HG03342 (cell line): Measurements from ENCODE around the gene GLT1D1.
A peak's percentile ranks its signal among the peaks of the same experiment; 100 is the strongest.

Source experiments
- ATAC-seq: cut with Tn5 transposase; IDR thresholded peaks from one replicate; pipeline ENCODE4 v1.9.1; 2021; ENCODE audit warnings: mild to moderate bottlenecking, moderate library complexity; ENCODE audit not compliant: unreplicated experiment

GLT1D1 gene

DNA sequence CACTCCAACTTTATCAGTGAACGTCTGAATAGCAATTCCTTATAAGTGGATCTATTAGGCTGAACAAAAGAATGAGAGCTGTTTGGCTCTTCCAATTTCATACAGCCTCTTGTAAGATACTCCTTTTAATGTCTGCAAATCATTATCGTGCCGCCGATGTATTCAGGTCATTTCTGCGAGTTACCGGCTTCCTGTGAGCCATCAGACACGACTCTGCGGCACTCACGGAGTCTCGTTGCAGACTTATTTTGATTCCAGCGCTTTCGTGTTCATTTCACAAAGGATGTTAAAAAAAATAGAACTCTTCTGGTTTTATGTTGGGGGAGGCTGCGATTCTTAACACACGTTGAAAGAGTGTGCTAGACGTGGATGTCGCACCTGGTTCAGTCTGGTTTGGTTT, 106.6 kb downstream of the GLT1D1 start:
- ATAC-seq: no peak

DNA sequence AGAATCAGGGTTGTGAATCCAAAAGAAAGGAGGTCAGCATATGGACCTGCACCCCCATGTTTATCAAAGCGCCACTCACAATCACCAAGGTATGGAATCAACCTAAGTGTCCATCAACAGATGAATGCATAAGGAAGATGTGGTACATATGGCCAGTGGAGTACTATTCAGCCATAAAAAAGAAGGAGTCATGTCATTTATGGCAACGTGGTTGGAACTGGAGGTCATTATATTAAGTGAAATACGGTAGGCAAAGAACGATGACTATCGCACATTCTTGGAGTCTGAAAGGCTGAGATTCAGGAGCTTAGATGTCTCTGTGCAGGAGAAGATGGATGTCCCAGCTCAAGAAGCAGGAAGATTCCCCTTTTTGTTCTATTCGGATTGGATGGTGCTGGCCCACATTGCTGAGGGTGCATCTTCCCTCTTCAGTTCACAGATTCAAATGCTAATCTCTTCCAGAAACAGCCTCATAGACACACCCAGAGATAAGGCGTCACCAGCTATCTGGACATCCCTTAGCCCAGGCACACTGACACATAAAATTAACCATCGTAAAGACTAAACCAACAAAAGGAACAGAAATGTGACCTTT, 108.1 kb downstream of the GLT1D1 start:
- ATAC-seq: no peak

DNA sequence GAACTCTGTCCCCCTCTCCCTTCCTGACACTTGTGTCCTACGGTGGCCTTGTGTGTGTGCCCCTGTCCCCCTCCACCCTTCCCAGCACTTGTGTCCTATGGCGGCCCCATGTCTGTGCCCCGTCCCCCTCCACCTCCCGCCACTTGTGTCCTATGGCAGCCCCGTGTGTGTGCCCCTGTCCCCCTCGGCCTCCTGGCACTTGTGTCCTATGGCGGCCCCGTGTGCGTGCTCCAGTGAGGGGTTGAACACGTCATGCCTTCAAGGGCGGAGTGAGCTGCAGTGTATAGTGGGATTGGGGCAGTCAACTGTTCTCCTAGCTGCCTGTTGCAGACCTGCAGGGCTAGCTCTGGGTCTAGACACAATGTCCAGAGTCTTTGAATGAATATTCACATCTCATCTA, 108.7 kb downstream of the GLT1D1 start:
- ATAC-seq: no peak

DNA sequence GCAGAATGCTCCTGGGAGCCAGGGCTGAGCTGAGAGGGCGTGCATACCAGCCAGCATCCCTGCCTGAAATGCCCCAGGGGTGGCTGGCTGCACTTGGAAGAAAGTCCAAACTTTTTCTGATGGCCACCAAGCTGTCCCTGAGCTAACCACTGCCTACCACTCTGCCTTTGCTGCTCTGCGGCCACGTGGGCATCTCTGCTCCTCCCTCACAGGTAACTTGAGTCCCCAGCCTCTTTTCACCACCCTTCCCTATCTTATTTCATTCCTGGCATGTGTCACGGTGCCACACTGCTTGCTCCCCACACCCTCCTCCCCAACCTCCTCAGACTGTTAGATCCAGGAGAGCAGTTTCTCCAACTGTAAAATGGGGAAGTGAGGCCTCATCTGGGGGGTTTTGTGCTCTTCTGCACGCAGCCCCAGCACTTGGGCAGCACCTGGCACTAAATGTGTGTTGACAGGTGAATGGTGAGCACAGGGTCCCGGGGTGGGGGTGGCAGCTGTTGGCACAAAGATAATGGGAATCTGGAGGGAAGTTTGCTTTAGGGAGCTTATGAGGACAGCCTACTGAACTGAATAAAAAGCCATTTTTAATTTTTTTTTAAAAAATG, 113.0 kb downstream of the GLT1D1 start:
- no peak for ATAC-seq

DNA sequence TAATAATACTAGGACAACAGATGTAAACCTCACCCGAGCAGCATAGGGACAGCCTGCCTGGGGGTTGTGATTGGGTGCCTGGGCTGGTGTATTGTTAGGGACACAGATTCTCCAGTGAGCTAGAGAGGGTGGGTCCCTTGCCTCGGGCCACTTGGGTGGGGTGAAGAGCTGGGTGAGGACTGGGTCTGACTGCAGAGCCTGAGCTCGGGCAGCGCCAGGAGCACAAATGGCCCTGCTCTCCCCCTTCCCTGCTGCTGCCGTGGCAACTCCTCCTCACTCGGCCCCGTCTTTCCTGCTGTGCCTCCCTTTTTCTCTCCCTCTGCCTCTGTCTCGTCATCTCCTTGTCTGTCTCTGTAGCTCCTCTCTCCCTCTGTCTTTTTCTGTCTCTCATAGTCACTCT, 115.4 kb downstream of the GLT1D1 start:
- ATAC-seq: no peak

DNA sequence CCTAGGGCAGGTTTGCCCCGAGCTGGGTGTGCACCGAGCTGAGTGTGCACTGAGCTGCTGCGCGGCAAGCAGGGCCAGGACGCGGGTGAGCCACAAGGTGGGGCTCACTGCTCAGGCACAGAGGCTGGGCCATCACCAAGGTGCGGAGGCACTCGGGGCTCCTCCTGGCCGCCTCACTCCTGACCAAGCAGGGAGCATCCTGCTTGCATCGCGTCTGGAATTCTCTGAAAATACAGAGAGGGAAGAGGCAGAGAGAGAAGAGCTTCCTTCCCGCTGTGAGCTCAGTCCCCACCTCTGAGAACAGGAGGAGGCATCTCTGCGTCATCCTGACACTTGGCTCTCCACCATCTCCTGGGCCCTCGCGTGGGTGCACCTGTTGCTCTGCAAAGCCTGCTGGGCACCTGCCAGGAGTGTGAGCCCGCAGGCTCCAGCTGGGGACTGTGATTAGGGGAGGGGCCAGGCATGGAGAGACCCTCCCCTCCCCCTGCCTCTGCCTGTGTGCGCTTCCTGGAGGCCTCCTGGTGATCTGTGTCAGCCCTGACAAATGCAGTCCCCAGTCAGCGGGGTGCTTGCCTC, 116.3 kb downstream of the GLT1D1 start:
- peak; percentile 83 for ATAC-seq

DNA sequence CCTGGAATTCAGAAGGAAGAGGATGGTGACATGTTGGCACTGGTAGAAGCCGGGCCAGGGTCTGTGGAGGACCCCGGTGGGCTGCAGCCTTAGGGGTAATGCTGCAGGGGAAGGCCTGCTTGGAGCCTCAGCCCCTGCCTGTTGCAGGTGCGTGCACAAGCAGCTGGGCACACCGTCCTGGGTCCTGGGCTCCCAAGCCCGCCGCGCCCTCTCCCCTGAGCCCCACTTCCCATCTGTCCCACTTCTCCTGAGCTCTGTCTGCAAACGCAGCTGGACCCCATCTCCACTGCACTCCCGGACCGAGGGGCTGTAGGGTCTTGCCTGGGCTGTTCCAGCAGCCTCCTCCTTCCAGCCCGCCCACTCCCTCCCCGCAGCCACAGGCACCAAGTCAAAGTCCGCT, 116.8 kb downstream of the GLT1D1 start:
- no peak for ATAC-seq

DNA sequence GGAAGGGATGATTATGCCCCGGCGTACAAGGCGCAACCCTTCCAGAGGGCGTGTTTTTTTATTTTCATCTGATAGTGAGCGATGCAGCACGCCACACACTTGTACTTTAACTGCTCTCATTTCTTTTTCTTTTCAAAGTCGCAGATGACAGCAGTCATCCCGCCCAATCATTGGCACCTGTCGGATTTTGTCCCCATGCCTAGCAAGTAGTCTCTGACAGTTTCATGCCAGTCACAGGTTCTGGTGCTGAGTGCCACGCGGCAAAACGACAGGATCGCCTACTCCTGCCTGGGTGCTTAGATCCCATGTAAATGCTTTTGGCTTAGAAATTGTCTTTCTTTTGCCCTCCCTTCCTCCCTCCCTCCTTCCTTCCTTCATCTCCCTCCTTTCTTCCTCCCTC, 117.7 kb downstream of the GLT1D1 start:
- ATAC-seq: no peak

DNA sequence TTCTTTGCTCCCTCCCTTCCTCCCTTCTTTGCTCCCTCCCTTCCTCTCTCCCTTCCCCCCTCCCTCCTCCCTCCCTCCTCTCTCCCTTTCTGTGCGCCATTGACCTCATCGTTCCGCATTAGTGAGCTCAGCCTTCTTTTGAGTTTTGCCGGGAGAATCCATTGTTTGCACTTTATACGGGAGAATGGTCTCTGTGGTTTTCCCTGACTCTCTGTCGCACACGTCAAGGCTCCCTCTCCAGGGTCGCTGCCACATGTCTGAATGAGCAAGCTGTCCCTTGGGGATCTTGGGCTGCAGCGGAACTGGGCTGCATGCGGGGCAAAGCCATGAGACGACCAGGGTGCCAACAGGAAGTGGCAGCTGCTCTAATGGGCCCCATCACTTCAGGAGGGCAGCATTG, 118.5 kb downstream of the GLT1D1 start:
- ATAC-seq: no peak

DNA sequence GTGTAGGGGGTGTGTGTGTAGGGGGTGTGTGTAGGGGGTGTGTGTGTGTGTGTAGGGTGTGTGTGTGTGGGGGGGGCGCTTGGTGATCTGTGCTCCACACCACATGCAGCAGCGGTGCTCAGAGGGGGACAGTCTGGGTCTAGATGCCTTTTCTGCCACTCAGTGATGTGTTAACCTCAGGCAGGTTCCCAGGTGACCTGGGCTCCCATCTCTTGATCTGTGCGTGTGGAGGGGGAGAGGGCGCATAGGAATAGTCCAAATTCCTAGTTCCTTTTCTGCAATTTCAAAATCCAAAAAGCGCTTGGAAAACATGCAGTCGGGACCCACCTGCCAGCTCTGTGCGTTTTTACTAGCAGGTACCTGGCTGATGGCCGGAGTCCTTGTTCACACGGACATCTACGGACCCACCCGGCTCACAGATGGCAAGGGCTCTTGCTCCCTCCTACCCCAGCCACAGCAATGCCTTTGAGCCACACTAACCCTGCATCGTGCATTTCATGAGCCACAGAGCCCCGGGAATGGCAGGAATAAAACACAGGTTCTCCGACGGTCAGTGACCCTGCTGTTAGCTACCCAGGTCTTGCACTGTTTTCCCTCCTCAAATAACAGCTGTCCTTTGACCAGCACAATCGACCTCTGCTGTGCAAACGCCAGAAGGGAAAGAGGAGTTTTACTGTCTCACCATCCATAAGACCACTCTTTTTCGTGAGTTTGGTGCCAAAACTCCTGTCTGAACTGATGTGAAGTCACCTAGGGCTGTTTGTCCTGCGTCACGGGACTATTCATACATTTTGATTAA, 120.8 kb downstream of the GLT1D1 start:
- ATAC-seq: no peak

DNA sequence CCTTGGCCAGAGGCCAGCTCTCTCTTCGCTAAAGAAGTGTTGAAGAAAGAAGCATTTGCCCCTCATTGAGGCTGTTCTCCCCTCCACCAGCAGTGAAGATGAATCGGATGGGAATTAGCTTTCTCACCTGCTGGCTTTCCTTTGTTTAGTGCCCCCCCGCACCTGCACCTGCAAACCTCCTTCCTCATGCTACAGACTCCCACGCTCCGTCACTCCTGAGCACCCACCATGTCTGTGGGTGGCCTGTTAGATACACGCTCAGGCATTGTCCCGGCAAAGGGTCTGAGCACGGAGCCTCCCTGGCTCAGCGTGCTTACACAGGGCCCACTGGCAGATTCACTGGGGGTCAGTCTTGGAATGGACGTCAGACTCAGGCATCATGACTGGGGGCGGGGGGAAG, 121.6 kb downstream of the GLT1D1 start:
- ATAC-seq: no peak

DNA sequence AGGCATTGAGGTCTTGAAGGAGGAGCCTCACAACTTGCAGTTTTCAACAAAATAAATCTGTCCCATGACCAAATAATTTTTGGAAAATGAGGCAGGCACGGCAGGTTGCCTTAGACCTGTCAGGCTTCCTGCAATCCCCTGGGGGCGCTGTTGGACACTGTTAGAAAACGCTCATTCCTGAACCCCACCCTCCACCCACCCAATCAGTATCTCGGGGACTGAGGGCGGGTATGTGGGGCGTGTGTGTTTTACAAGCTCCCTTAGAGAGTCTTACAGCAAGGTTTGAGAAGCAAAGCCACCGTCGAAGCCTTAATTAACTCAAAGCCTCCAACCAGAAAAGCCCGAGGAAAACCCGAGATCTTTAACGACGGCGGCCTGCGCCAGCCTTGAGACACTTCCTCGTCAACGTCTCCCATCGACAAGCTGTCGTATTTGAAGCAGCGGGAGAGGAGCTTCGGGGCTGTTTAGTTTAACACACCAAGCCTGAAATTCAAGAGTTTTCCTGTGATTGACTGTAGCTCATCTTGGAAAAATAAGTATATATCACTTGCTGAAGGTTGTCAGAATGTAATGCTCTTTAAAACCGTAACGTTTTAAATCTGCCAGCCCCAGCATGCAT, 123.0 kb downstream of the GLT1D1 start:
- no peak for ATAC-seq

DNA sequence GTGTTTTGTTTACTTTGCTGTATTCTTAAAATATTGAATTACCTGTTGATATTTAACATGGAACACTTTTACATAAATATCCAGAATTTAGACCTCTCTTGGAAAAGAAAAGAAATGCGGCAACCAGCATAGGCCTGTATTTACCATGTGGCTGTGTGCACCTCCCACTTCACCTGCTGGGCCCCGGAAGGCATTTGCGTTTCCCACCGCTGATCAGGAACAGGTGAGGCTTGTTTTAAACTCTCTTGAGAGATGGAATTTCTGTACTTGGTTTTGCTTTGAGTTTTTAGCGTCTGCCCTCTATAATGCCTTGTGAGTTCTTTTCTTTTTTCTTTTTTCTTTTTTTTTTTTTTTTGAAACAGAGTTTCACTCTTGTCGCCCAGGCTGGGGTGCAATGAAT, 124.2 kb downstream of the GLT1D1 start:
- ATAC-seq: no peak

DNA sequence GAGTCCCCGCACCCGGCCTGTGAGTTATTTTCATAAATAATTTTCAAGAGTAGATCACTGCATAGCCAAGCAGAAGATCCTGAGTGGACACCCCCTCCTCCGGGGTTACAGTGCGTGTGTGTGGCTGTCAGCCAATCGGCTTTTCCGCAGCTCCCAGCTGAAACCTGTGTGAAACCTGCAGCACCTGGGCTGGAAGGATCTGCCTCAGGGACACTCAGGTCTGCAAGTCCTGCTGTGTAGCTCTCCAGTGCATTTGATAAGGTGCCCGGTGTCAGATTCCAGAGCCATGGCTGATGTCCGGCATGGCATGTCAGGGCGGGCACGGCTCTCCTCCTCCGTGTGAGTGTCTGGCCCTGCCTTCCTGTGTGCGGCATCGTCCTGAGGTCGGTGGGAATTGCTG, 124.8 kb downstream of the GLT1D1 start:
- ATAC-seq: no peak

DNA sequence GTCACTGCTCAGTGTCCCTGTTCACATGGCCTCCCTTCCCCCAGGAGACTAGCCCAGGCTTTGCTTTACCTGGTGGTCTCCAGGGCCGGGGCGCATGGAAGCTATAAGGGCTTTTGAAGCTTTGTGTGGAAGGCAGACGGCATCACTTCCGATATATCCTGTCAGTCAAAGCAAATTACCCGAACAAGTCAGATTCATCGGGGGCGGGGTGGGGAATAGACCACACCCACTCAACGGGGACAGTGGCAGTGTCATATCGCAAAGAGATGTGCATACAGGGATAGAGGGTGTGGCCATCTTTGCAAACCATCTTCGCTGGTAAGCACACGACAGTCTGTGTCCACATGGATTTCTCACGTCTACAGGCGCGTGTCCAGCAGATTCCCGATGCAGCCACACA, 127.3 kb downstream of the GLT1D1 start:
- ATAC-seq: no peak

DNA sequence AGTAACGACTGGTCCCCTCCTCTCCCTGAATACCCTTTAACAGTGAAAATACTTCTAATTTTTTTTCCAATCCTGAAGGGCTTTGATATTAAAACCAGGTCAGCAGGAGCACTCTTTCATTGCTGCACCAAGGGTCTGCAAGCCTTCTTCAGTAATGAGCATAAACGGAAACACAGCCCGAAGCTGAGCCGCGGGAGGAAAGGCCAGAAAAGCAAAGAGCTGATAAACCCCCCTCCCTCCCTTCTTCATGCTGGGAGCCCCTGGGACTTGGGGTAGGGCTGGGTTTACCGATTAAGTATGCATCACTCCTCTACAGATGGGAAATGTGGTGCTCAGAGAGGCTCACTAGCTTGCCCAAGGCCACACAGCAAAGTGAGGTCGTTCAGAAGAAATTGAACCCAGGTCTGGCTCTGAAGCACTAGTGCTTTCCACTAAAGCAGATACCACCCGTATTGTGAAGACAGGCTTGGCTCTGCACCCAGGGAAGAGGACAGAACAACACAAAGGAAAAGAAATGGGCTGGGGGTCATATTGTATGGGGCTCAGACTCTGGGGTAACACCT, 128.8 kb downstream of the GLT1D1 start:
- no peak for ATAC-seq

DNA sequence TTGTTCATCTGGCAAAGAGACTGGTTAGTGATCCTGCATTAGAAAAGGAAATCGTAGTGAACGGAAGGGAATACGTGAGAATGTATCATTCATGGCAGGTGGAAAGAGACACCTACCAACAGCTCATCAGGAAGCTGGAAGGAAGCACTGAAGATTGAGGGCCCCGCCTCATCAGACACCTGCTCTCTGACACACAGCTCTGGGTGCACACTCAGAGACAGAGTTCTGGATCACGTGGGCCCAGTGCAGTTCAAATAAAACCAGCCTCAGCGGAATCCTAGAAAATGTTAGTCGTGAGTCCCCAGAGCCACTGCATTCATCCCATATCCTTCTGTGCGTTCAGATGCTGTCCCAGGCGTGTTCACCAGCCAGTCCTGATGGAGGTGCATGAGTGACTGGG, 129.7 kb downstream of the GLT1D1 start:
- no peak for ATAC-seq

DNA sequence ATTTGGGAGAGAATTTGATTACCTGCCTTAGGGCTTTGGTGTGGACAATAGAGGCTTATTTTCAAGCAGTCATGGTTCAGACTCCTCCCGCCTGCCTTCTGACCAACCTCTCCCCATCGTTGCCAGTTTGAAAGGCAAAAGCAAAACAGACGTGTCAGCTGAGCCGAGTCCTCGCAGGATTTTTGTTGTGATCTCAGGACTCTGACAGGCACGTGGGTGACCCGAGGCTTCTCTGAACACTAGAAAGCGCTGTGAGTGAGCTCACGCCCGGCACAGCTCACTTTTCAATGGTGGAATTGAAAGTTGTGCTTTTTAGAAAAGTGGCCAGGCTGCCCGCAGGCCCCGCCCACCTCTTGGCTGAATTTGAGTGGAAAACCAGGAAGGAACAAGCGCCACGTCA, 130.1 kb downstream of the GLT1D1 start:
- ATAC-seq: no peak

DNA sequence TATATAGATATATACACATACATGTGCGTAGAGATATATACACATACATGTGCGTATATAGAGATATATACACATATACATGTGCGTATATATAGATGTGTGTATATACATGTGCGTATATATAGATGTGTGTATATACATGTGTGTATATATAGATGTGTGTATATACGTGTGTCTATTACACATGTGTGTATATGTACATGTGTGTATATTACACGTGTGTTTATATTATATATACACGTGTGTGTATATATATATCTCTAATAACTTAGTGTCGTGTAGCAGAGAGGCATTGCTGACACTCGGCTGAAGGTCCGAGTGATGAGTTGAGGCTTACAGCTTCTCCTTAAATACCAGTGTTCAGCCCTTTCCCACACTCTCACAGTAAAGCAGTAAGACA, 133.7 kb downstream of the GLT1D1 start:
- ATAC-seq: no peak

DNA sequence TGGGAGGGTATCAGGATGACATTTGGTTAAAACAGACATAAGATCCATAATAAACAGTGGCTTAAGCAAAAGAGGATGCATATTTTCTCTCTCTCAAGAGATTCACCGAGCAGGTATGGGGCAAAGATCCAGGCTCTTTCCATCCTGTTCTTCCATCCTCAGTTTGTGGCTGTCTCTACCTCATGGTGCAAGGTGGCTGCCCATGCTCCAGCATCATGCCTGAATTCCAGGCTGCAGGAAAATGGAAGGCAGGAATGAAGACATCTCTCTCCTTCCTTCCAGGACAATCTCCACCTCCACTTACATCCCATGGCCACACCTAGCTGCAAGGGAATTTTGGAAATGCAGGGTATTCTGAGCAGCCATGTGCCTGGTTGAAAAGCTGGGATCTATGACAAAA, 136.0 kb downstream of the GLT1D1 start:
- ATAC-seq: no peak

DNA sequence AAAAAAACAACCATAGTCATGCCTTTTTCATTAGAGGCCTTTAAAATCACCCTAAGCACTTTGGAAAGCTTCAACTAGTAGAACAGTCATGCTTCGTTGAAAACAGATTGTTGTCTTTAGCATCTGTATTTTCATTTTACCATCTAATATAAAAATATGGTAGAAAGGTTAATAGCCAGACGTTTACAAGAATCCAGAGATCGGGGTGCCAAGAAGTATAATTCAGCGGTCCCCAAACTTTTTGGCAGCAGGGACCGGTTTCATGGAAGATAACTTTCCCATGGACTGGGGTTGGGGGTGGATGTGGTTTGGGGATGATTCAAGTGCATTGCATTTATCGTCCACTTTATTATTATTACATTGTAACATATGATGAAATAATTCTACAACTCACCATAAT, 138.4 kb downstream of the GLT1D1 start:
- no peak for ATAC-seq
